ENCODE results near the gene YIPF2.
"Not testable (repeated sequence)": the region's sequence is repeated elsewhere in the genome, so short reads cannot be mapped to it uniquely, and the experiment has no call there.

YIPF2 gene

GRCh38 chr19:10908380-10908960, 20.0 kb downstream of the YIPF2 start:
- DNase-seq, result no peak

- DNase-seq, result no peak
These were observed 20.5 kb downstream of the YIPF2 start for GRCh38 chr19:10907925-10908324.

DNA sequence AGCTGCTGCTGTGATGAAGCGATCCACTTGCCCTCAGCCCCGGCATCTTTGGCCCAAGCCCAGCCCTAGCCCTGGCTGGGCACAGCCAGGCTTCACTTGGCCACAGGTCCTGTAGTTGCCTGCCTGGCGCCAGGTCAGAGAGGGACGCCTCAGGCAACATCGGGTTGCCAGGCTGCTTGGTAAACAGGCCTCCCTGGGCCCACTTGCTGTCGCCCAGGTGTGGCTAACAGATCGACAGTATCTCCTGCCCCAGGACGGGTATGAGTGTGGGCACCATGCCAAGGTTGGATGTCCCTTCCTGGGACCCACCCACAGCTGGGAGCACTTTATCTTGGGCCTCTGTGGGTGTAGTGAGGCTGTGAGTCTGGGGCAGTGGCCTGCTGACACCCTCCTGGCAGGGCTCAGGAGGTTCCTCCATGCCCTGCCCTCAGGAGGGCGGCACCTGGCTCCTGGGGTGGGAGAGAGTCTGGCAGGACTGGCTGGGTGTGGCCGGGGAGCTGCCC, 29.2 kb downstream of the YIPF2 start:
- DNase-seq, result no peak

- DNase-seq, result no peak
These were observed 29.8 kb downstream of the YIPF2 start for GRCh38 chr19:10898633-10899032.

- DNase-seq, result no peak
These were observed 31.4 kb downstream of the YIPF2 start for GRCh38 chr19:10896851-10897526.

DNA sequence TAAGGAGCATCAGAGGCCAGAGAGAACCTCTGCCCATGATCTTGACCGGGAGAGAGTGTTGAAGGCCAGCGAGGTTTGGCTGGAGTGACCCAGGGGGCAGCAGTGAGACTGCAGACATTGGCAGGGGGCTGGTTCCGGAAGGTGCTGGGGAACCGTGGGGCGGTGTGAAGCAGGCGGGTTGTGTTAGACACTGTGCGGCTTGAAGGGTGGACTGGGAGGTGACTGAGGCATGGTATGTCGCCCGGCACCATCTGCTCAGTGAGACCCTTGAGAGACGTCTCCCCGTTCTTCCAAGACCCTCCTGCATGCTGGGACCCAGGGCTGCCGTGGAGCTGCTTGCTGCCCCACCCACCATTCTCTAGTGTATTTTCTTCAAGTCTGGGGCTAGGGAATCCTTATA, 32.5 kb downstream of the YIPF2 start:
- no peak for DNase-seq

GRCh38 chr19:10895363-10895762, 33.1 kb downstream of the YIPF2 start:
- no peak for DNase-seq

DNA sequence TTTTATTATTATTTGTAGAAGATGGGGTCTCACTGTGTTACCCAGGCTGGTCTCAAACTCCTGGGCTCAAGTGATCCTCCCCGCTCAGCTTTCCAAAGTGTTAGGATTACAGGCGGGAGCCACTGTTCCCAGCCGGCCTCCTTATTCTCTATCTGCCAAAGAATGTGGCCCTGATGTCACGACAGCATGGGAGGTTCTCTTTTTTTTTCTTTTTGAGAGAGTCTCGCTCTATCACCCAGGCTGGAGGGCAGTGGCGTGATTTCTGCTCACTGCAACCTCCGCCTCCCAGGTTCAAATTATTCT, 33.6 kb downstream of the YIPF2 start:
- DNase-seq, result no peak

DNA sequence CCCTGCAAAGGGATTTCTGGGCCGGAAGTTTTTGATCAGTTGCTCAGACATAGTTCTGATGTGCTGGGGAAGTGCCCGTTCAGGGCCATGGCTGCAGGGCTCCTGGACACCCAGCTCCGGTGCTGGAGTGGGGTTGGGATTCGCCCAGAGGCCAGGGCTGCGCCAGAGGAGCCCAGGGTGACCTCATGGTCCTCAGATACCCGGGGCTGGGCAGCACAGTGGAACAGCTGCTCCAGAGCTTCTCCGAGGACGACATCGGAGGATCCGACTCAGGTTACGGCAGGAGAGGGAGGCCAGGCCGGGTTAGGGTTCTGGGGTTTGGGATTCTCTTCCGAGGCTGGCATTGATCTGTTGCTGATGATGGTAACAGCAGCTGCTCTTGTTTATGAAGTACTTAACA, 36.2 kb downstream of the YIPF2 start:
- no peak for DNase-seq

DNA sequence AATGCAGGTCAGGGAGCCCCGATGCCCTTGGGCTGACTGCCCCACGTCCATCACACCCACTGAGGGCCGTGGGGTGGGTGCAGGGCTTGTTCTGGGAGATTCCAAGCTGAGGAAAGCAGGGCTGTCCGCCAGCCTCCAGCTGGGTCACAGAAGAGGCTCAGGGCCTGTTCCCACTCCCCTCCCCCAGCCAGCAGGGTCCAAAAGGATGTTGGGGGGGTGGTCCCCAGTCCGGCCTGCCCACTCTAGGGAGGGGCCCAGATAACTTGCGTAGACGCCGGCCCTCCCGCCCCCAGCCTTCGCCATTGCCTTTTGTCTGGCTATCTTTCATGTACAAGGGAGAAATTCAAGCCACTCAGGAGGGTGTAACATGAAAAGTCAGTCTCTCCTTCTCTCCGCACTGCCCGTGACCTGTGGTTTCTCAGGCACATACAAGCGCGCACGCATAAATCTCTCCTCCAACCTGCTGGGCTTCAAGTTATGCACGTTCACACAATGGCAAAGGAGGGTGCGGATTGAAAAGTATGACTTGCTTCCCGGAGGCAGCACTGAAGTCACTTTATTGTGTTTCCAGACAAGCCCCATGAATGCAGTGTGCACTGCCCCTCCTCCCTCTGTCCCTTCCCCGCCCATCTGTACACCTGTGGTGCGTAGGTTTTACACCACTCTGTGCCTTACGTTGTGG, 36.9 kb downstream of the YIPF2 start:
- DNase-seq, result no peak

DNA sequence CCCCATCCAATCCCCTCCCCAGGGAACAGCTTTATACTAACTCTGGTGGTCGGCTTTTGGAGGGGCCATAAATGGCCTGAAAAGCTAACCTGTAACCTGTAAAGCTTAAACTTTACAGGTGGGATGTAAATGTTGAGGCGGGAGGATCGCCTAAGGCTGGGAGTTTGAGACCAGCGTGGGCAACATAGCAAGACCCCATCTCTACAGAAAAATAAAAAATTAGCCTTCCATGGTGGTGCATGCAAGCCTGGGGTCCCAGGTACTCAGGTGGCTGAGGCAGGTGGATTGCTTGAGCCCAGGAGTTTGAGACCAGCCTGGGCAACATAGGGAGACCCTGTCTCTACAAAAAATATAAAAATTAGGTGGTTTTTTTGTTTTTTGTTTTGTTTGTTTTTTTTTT, 38.6 kb downstream of the YIPF2 start:
- no peak for DNase-seq

GRCh38 chr19:10888421-10888866, 40.0 kb downstream of the YIPF2 start:
- no peak for DNase-seq

DNA sequence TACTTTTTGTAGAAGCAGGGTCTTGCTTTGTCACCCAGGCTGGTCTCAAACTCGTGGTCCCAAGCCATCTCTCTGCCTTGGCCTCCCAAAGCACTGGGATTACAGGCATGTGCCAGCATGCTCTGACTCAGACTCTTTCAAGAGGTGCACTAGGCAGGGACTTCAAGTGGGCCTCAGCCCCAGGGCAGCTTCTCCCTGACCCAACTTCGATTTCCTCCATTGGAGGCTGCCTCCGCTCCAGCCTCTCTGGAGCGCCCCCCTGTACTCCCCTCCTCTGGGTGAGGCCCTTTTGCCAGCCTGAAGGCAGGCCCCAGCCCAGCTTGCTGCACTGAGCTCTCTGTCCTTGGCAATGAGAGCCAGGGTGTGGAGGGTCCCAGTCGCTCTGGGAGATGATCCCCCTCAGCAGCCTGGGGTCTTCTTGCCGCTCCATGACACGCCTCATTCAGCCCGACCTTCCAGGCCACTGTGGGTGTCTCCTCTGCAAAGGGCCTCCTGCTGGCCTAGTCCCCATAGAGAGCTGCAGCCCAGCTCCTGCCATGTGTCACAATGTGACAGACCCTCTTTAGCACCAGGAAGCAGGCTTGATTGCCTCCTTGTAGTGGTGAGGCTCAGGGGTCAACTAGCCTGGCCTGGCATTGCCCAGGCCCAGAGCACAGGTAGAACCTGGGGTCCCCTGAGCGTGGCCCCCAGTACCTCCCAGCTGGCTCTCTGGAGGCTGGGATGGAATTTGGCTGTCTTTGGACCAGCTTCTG, 40.6 kb downstream of the YIPF2 start:
- DNase-seq, result no peak

- DNase-seq, result no peak
These were observed 43.0 kb downstream of the YIPF2 start for GRCh38 chr19:10885201-10886169.

DNA sequence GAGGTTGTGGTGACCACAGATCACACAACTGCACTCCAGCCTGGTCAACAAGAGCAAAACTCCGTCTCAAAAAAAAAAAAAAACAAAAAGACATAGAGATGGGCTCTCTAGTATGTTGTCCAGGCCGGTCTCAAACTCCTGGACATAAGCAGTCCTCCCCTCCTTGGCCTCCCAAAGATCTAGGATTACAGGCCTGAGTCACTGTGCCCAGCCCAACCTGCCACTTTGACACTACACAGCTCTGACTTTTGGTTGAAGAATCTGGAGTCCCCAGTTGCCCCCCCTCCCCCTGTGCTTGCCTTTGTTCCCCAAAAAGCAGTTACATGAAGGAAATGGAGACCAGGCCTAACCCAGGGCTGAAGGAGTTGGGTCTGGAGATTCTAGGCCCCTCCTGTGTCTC, 44.2 kb downstream of the YIPF2 start:
- DNase-seq, result no peak

DNA sequence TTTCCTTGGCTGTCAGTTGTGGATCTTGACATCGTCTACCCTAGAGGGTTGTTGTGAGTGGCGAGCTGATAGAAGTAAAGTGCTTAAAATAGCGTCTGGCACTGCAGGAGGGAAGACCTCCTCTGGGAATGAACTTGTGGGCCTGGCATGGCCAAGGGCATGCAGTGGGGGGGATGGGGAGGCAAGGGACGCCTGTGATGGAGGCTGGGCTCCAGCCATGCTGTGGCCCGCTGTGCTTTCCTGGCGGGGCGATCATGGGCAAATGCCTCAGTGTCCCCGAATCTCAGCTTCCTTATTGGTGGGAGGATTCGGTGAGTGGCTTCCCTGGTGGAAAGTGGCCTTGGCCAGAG, 46.4 kb downstream of the YIPF2 start:
- no peak for DNase-seq

- DNase-seq, result no peak
These were observed 46.9 kb downstream of the YIPF2 start for GRCh38 chr19:10881403-10882107.

- DNase-seq, result no peak
These were observed 50.2 kb downstream of the YIPF2 start for GRCh38 chr19:10878253-10878652.

DNA sequence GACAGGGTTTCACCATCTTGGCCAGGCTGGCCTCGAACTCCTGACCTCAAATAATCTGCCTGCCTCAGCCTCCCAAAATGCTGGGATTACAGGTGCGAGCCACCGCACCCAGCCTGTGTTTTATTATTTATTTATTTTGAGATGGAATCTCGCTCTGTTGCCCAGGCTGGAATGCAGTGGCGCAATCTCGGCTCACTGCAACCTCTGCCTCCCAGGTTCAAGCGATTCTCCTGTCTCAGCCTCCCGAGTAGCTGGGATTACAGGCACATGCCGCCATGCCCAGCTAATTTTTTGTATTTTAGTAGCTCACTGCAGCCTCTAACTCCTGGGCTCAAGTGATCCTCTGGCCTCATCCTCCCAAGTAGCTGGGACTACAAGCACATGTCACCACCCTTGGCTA, 50.8 kb downstream of the YIPF2 start:
- DNase-seq, result not testable (repeated sequence)

GRCh38 chr19:10876459-10877240, 51.8 kb downstream of the YIPF2 start:
- DNase-seq, result no peak

- DNase-seq, result no peak
These were observed 54.4 kb downstream of the YIPF2 start for GRCh38 chr19:10874024-10874423.
